ENCODE measurements around the gene DENND4A.

DNA sequence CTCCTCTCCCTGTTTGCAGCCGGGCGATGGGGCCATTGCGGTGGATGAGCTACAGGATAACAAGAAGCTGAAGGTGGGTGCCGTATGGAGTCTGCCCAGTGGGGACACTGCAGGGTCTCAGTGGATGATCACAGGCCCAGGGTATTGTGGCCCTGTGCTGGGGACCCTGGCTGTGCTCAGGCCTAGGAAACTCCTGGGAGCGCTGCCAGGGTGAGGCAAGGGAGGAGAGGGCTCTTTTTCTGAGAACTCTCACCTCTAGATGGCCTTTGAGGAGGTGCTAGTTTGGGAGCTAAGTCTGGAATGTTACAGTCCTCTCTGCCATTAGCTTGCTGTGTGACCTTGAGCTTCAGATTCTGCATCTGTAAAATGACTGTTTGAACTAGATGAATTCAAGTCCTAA, 154.0 kb downstream of the DENND4A start:
- no peak for TF ChIP-seq POLR2A (IDR thresholded peaks at IDR 0.05; ENCODE audit: low read depth, low read length)
- no peak for TF ChIP-seq TAF1 (IDR thresholded peaks at IDR 0.05; ENCODE audit: borderline replicate concordance, low read depth, low read length)

Data from GM12892 (cell line).